COR-L47 (cell line): ENCODE results near the gene RHPN2.
A peak's percentile ranks its signal among the peaks of the same experiment; 100 is the strongest.
"Not testable (repeated sequence)": the region's sequence is repeated elsewhere in the genome, so short reads cannot be mapped to it uniquely, and the experiment has no call there.

Experiments used
- DNase-seq: peaks from one replicate; lab custom pipeline; 2025; lab: John Stamatoyannopoulos, UW

Gene RHPN2

DNA sequence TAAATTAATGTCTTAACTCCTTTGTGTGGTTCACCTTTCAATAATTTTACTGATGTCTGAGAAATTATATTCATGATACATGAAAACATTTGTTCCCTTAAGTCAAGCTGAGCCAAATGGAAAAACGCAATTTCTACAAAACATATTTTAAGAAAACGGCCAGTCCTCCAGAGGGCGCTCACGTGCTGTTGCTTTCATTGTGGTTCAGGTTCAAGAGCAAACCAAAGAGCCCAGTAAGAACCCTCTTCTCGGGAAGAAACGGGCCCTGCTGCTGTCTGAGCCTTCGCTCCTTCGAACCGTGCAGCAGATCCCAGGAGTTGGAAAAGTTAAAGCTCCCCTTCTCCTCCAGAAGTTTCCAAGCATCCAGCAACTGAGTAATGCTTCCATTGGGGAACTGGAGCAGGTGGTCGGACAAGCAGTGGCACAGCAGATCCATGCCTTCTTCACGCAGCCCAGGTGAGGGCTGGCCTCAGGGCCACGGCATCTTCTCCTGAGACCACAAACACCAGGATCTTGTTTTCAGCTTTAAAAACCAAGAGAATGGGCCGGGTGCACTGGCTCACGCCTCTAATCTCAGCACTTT, 88.4 kb downstream of the RHPN2 start:
- DNase-seq: peak; percentile 64

DNA sequence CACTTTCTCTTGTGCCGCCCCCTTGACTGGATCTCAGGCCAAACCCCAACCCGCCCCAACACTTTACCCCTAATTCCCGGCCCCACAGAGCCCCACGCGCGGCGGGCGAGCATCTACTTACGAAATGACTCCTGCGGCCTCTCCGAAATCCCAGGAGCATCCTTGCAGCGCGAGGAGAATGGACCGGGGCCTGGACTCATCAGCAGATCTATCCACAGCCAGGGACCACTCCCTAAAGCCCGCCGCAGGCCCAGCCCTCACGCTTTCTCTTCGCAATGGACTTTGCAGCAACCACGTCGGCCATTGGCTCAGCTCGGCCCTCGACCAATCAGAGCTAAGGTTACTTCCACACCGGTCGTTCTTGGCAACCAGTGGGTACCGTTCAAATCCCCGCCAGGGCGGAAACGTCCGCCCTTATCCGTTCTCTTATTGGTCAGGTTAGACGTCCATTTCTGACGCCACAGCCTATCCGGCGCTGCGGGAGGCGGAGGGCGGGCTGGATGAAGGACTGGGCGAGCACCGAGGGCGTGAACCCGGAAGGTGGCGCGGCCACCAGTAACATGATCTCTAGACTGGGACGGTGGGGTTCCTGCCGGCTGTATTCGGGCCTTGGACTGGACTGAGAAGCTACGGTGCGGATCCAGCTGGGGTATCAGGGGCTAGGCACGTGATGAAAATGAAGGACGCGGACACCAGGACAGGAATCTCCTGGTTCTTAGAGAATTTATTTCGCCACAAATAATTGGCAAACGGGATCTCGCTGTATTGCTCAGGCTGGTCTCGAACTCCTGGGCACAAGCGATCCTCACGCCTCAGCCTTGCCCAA, 92.8 kb downstream of the RHPN2 start, which contains the start of the genes CEP89 and FAAP24:
Gene CEP89 (minus strand): TSS at position 244 of the 826 bp plus-strand sequence. CDS start 84 bp downstream, at position 160.
Gene FAAP24 (plus strand): TSS at position 528 of the 826 bp plus-strand sequence. CDS start 955 bp downstream, outside the sequence.
- DNase-seq: peak; percentile 99

DNA sequence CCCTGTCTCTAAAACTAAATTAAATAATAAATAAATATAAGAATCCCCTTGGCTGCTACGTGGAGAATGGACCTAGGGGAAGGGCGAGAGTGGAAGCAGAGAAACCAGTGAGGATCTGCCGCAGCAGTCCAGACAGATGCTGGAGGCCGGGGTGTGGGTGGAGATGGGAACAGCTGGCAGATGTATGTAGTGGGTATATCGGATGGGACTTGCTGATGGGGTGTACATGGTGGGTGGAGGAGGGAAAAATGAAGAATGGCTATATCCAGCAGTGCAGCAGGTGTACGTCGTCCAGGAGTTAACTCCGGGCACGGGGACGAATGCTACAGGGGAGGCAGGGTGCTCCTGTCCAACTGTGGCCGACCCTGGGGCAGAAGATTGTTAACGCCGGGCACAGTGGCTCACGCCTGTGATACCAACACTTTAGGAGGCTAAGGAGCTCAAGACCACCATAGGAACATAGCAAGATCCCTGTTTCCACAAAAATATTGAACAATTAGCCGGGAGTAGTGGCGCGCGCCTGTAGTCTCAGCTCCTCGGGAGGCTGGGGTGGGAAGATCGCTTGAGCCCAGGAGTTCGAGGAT, 93.6 kb downstream of the RHPN2 start:
- no peak for DNase-seq

DNA sequence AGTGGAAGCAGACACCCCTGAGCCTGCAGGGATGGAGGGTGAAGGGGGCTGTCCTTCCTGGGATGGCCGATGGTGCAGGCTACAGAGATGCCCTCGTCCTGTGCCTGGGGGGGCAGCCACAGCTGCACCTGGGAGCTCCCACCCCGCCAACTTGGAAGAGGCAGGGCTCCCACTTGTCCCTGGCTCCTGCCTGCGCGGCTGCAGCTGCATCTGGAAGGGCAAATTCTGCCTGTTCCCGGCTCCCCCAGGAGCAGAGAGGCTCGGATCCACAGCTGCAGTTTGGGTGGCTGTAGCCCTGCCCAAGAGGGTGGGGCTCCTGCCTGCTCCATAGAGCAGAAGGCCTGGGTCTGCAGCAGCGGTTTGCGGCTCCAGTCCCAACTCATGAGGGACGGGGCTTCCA, 95.1 kb downstream of the RHPN2 start:
- DNase-seq: no peak

DNA sequence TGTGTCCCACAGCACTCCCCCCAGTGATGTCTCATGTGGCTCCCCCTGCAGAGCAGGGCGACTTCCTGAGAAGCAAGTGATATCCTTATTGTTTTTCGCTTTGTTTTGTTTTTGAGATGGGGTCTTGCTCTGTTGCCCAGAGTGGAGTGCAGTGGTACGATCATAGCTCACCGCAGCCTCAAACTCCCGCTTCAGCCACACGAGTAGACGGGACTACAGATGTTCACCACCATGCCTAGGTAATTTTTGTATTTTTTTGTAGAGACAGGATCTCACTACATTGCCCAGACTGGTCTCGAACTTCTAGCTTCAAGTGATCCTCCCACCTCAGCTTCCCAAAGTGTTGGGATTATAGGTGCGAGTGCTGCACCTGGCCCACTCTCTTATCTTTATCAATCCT, 97.9 kb downstream of the RHPN2 start:
- no peak for DNase-seq

DNA sequence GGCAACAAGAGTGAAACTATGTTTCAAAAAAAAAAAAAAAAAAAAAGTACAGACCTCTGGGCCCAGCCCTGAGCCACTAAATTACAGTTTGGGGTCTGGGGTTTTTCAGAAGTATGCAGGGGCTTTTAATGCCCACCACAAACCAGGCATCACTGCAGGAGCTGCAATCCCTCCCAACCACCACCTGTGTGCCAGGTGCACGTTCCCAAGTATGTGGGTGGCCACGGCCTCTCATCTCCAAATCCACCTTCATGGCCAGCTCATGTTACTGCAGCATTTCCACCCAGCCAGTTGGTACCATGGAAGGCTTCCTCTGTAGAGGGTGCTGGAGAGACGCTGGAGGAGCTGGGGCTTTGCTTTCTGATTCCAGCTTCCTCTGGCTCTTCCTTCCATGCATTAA, 119.4 kb downstream of the RHPN2 start:
- DNase-seq: no peak

DNA sequence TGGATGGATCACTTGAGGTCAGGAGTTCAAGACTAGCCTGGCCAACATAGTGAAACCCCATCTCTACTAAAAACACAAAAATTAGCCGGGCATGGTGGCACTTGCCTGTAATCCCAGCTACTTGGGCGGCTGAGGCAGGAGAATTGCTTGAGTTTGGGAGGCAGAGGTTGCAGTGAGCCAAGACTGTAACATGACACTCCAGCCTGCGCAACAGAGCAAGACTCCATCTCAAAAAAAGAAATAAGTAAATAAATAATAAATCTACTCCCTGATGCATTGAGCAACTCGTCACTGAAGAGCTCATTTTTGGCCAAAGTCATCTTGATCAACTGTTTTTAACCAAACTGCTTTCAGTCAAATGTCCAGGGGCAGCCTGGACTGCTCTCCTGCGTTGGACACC, 123.4 kb downstream of the RHPN2 start:
- not testable (repeated sequence) for DNase-seq

DNA sequence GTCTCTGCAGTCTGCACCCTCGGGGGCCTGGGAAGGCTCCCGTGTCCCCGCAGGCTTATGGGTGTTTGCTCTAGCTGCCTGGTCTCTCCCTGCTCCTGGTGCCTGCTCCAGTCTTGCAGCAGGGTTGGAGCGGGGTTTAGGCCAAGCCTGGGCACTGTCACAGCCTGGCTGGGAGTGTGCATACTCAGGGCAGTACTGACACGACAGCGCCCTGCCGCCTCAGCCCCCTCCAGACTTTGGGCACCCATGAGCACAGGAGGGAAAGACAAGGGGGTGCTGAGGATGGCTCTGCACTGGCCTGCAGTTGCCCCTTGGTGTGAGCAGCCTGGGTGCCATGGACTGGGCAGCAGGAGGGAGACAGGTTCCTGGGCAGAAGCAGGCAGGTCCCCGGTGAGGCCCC, 128.6 kb downstream of the RHPN2 start:
- no peak for DNase-seq

DNA sequence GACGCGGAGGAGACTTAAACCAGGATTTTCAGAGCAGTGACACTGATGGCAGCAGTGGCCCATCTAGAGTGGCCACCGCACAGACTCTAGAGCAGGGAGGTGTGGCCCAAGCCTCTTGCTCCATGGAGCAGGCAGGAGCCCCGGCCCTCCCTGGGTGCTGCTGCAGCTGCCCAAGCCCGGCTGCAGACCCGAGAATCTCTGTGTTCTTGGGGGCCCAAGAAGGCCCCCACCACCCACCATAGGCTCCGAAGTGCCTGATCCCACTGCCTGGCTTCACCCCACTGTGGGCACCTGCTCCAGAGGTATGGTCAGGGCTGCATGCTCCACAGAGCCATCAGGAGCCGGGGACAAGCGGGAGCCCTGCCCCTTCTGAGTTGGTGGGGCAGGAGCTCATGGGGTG, 129.1 kb downstream of the RHPN2 start:
- no peak for DNase-seq

DNA sequence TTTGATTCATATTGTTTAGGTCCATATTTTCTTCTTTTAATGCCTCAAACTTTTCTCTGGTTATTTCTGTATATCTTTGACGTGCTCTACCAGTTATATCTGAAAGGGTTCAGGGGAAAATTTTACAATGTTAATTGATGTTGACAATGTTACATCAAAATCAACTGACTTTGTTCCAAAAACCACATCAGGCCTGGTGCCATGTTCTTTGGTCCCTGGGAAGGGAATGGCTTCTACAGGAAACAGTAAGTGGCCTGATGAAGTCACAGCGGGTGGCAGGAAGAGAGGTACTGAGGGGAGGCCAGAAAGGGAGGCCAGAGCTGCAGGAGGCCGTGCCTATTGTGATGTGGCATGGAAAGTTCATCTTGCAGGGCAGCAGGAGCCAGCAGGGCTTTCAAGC, 131.1 kb downstream of the RHPN2 start:
- DNase-seq: no peak

DNA sequence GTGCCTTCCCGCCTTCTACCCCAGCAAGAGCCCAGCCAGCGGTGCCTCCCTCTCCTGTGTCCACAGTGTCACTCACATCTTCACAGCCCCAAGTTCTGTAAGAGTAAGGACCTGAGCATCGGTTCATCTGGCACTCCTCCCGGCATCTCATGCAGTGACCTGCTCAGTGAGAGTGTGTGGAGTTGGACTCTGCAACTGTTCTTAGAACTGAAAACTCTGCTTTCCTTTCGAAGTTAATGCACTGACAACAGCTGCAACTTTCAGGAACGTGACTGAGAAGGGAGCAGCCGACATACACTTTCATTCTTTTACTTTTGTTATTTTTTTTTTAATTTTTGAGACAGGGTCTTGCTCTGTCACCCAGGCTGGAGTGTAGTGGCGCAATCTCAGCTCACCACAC, 134.1 kb downstream of the RHPN2 start:
- DNase-seq: no peak

DNA sequence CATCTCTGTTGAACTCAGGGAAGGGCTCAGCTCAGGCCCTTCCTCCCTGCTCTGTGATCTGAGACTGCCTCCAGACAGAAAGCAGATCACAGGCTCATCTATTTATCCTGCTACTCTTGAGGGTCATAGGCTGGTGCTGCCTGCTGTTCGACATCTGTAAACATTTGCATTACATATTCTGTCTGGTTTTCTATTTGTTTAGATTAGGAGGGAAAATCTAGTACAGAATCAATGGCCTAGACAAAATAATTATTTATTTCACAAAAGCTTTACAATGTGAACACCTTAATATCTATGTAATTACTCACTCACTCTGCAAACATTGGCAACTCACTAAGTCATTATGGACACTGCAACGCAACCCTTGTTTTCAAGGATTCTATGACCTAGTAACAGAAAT, 135.9 kb downstream of the RHPN2 start:
- peak; percentile 50 for DNase-seq
